Left renal cortex interstitium (tissue), 4 donors: Measurements from ENCODE around the gene NCOR1. TPM values are rescaled to one million over a fixed set of nuclear protein-coding genes. Genes with fewer than 3 reads are reported as not detected.
A peak's percentile ranks its signal among the peaks of the same experiment; 100 is the strongest.
"Not testable (repeated sequence)": the region's sequence is repeated elsewhere in the genome, so short reads cannot be mapped to it uniquely, and the experiment has no call there.

Experiments used
- DNase-seq, 4 donors: peaks; one replicate each; pipeline ENCODE4 v3.0.0-alpha.2; 2013; ENCODE audit warnings: low read depth in 4 of 4, low spot score in 2 of 4, missing footprints in 1 of 4
- polyA plus RNA-seq, 4 donors: library from polyadenylated mRNA; unstranded; fragments of 120-200 nt; gene quantifications; one replicate each; pipeline ENCODE4 v1.2.1, GENCODE V29; 2013; ENCODE audit not compliant: insufficient read length in 4 of 4

Gene NCOR1
- polyA plus RNA-seq, 4 donors = 90.0 to 115 (median 103) TPM

DNA sequence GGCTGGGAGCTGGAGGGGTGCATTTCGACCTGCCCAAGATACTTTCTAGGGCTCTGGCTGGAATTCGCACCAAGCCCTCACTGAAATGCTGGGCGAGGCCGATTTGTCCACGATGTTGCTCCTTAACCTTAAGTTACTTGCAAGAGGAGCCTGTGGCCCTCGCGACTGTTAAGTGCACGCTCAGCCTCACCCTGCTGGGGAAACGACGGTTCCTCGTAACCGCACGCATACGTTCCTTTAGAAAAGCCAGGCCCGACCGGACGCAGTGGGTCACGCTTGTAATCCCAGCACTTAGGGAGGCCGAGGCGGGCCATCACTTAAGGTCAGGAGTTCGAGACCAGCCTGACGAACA lies 607 bp upstream of the NCOR1 start:
- DNase-seq = peak in 3 of 4 donors; percentile 38 to 56 (median 42)

DNA sequence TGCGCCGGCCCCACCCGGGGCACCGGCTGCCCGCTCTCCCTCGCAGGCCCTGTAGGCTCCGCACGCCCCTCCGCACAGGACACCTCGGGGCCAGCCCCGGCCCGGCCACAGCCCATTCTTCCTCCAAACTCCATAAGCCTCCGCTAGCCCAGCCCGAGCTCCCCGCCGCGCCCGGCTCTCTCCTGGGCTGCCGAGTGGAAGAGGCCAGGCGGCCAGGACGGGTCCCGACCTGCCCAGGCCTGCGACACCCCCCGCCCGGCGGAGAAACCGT lies 397 bp downstream of the NCOR1 start:
- peak in 1 of 4 donors; percentile 25 for DNase-seq

DNA sequence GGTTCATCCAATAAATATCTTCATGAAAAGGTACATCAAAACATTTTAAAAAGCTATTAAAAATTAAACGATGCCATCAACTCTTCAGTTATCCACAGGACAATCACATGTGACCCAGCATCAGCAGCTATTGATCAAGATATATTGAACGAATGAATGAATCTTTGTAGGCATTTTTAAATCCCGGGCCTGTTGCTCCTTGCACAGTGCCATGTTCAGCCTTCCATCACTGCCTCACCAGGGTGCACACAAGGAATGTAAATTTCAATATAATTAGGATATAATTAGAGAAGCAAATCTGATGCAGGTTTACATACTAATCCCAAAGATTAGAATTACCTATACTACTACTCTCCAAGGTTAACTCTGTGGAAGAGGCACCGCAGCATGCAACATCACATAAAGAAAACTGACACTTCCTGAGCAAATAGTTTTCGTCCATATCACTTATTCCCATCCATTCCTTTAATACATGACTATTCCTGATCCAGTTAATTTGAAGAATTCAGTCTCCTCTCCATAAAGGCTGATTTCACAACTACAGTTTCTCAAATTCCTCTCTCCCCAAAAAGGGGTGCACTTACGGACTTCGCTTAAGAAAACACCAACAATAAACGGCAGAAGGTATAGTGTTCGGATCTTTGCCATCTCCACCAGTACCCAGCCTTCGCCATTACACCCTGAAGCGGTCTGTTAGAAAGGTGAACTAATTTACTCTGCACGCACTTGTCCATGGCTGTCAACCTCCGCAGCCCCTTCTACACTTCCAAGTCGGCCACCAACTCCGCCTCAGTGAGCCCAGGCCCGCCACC lies 938 bp downstream of the NCOR1 start:
- no peak for DNase-seq

DNA sequence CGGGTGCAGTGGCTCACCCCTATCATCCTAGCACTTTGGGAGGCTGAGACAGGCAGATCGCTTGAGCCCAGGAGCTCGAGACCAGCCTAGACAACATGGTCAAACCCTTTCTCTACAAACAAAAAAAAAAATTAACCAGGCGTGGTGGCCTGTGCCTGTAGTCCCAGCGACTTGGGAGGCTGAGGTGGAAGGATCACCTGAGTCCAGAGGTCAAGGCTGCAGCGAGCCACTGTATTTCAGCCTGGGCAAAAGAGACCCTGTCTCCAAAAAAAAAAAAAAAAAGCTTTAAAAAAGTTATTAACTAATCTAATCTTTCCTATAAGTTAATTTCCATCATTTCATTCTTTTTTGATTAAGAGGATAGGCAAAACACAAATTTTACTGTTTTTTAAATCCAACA lies 2.5 kb downstream of the NCOR1 start:
- DNase-seq = no peak

DNA sequence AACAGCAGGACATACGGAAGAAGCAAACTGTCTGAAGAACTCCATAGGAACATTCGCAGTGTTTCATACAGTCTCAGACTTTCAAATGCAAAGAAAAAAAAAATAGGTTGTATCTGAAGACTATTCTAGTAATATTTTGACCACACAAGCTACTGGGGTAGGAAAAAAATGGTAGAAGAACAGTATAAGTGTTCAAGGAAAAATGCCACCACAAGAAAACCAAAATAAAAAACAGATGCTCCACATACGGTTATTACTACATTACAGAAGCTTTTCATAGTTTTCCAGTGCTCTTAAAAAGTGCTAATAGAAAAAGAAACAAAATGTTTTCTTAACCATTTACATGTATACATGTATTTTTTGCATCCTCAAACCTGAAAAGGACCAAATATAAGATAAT lies 3.7 kb downstream of the NCOR1 start:
- no peak for DNase-seq

DNA sequence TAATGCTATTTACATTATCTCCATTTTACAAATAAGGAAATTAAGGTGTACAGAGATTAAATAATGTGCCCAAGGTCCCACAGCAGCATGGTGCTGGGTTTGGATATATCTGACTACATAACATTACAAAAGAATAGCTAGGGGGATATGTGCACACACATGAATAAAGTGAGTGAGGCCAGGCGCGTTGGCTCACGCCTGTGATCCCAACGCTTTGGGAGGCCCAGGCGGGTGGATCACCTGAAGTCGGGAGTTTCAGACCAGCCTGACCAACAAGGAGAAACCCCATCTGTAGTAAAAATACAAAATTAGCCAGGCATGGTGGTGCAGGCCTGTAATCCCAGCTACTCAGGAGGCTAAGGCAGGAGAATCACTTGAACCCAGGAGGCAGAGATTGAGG lies 10.6 kb downstream of the NCOR1 start:
- not testable (repeated sequence) for DNase-seq

DNA sequence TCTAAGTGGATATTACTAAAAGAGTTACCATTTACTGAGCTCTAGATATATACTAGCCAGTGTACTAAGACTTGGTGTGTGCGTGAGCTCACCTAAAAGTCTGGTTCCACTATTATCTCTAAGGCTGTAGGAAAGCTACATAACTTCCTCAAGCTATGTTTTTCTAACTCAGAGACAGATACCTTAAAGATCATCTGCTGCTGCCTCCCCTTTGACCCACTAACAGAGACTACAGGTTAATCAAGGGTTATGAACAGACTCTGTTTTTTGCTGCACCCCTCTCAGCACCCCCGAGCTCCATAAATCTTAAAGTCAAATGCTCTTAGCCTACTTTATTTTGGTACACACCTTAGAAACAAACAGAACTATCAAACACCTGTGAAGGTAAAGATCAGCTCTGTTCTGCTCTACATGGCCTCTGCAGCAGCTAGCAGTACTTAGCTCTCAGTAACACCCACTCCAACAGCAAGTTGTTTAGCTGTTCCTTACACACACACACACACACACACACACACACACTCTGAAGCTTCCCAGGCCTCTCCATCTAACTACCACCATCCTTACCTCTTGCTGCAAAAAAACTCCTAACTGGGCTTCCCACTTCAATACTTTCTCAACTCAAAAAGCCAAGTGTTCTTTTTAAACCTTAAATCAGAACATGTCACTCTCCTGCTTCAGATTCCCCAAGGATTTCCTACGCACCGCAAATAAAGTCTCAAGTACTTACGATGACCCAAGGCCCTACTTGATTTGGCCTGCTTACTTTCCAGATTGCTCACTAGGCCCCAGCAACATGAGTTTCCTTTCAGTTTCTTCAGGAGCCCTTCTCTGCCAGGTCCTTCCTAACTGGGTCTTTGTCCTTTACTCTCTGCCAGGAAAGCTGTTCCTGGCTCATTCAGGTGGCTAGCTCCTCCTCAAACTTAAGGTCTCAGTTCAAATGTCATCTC lies 12.5 kb downstream of the NCOR1 start:
- DNase-seq = not testable (repeated sequence)

DNA sequence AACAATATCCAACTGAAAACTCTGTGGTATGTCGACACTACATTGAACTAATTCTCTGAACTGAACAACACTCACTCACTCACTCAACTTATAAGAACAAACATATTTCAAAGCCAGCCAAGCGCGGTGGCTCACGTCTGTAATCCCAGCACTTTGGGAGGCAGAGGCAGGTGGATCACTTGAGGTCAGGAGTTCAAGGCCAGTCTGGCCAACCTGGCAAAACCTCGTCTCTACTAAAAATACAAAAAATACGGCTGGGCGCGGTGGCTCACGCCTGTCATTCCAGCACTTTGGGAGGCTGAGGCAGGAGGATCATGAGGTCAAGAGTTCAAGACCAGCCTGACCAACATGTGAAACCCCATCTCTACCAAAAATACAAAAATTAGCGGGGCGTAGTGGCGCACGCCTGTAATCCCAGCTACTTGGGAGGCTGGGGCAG lies 13.6 kb downstream of the NCOR1 start:
- not testable (repeated sequence) for DNase-seq

DNA sequence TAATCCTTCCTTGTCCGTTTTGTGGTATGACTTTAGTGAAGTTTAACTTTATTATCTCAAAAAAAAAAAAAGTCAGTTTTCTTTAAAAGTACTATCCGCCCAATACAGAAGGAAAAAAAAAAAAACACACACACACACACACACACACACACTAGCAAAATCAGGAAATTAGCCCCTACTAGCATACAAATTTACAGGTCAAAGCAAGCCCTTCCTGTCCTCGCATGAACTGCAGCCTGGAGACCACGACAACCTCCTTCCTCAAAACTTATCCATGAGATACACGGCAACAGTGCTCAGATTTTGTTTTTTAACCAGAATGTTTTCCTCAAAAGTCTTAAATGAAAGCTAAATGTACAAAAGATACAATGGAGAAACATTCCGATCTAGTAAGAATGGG lies 16.2 kb downstream of the NCOR1 start:
- no peak for DNase-seq

DNA sequence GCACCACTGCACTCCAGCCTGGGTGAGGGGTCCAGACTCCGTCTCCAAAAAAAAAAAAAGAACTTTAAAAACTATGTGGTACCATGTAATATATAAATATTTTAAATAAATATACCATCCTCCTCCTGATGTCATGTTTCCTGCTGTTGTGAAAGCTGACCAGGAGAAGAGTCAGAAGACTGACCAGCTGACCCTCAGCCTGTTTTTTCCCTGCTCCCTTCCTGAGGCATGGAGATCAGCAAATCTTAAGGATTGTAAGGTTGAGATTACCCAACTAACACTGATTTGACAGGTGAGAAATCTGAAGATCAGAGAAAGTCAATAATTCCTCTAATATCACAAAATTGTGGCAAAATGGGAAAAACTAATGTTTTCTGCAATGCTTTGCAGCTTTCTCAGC lies 18.1 kb downstream of the NCOR1 start:
- DNase-seq = no peak

DNA sequence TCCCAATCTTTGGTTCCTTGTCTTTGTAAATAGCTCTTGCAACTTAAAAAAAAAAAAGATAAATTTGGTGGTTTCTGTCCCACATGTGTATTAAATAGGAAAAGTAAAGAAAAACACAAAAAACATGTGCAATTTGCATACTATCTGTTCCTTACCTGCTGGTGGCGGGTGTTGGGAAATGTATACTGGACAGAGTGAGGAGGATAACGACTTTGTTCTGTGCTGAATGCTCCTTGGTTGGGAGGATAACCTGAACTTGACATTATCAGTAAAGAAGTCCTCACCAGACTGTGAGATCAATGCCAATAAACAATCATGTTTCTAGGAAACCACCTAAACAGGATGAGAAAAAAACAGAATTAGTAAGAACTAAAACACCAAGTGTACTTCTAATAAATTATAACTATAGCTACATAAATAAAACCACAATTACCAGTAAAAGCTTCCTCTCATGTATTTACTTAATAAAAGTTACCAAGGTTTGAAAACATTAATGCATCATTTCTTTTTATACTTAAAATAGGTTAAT lies 21.0 kb downstream of the NCOR1 start:
- DNase-seq = not testable (repeated sequence)

DNA sequence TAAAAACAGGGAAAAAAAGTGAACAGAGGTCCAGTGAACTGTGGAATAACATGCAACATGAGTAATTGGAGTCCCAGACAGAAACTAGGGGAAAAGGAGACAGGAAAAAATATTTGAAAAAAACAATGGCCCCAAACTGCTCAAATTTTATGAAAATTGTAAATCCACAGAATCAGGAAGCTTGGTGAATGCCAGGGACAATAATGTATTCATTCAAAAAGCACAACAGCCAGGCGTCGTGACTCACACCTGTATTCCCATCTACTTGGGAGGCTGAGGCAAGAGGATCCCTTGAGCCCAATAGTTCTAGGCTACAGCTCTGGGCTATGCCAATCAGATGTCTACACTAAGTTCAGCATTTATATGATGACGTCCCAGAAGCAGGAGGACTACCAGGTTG lies 23.7 kb downstream of the NCOR1 start:
- DNase-seq = no peak

DNA sequence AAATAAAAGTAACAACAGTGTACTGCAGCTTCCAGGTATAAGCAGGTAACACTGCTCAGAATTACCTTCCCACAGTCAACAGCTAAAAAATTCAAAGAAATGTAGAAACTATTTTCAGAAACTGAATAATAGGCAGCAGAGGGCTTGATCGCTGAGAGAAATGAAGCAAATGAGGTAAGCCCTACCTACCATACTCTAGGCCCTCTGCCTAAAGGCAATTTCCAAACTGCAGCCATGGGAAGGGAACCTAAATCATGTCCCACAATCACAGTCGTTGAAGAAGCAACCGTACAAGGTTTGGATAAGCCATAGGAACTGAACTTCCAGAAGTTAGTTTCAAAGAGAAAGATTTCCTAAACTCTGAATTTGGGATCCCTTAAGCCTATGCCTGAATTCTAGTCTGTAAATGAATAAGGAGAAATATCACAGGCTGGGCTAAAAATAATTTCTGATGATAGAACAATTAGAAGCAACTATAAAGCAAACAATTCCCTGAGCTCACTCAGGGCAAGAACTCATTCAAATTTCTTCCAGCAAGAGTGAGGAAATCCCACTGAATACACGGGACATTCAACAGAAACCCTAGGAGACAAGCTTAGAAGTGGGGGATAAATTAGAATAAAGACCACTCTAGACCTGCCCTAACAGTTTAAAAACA lies 24.5 kb downstream of the NCOR1 start:
- no peak for DNase-seq

DNA sequence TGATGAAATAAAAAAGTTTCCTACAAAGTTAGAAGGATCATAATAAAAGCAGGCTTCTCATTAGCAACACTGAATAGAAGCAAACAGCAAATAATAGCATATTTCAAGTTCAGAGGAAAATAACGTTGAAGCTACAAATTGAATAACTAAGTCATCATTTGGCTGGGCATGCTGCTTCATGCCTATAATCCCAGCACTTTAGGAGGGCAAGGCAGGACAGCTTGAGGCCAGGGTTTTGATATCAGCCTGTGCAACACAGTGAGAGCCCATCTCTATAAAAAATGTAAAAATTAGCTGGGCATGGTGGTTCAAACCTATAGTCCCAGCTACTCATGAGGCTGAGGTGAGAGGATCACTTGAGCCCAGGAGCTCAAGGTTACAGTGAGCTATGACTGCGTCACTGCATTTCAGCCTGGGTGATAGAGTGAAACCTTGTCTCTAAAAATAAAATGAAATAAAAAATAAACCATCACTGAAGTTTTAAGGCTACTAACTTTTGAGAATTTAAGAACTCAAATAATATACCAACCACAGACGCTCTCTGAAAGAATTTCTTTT lies 25.5 kb downstream of the NCOR1 start:
- no peak for DNase-seq

DNA sequence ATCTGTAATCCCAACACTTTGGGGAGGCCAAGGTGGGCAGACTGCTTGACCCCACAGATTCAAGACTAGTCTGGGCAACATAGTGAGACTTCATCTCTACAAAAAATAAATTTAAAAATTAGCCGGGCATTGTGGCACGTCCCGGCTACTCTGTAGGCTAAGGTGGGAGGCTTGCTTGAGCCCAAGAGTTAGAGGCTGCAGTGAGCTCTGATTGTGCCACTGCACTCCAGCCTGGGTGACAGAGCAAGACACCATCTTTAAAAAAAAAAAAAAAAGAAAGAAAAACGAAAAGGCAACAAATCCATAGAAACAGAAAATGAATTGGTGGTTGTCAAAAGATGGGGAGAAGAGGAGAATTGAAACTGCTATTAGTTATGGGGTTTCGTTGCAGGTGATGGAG lies 27.7 kb downstream of the NCOR1 start:
- DNase-seq = no peak

DNA sequence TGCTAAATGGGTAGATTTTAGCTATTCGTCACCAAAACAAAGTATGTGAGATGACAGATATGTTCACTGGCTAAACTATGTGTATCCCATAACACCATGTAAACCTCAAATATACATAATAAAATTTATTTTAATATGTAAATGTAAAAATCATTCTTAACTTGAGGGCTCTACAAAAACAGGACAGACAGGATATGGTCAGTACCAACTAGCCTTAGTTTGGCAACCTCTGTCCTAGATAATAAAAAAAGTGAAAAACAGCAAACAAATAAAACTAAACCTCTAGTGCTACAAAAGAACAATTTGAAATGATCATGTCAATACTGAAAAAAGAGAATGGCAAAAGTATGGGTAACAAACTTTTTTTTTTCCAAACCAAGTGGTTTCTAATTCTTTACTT lies 33.8 kb downstream of the NCOR1 start:
- DNase-seq = no peak

DNA sequence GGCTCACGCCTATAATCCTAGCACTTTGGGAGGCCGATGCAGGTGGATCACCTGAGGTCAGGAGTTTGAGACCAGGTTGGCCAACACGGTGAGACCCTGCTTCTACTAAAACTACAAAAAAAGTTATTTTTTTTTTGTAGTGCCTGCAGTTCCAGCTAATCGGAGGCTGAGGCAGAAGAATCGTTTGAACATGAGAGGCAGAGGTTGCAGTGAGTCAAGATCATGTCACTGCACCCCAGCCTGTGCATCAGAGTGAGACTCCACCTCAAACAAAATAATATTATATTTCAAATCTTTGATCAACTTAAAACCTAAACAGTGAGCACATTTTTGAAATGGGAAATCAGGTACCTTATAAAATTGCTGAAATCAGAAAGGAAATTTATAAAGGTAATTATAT lies 36.5 kb downstream of the NCOR1 start:
- DNase-seq = no peak

DNA sequence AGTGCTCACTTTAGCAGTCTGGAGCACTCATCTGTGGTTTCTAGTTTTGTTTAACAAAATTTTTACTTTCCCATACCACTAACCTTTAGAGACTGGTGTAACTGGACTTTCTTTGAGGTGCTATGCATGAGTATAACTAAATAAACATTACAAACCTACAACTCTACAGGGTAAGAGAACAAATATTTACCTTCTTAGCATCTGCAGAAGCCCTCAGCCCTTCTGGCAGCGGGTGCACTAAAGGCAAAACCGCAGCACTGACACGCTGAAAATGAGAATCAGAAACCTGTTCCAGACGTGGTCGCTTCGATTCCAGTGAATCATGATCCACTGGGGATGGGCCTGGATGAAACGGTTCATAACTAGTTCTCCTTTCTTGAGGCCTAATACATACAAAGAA lies 43.7 kb downstream of the NCOR1 start:
- no peak for DNase-seq

DNA sequence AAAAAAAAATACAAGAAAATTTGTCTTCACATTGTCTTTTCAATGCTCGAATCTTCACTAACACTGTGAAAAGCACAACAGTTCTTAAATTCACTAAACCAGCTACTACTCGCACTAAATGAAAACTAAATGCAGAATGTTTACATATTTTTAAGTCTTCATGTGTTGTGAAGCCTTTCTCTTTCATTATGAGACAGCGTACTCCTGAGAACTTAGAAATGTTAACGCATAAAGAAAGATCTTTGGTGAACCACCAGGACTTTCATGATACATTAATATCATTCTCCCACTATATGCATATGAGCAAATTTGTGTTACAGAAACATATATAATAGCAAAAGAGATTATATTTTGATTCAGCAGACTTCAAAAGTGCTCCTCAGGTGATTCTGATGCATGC lies 48.6 kb downstream of the NCOR1 start:
- not testable (repeated sequence) for DNase-seq

DNA sequence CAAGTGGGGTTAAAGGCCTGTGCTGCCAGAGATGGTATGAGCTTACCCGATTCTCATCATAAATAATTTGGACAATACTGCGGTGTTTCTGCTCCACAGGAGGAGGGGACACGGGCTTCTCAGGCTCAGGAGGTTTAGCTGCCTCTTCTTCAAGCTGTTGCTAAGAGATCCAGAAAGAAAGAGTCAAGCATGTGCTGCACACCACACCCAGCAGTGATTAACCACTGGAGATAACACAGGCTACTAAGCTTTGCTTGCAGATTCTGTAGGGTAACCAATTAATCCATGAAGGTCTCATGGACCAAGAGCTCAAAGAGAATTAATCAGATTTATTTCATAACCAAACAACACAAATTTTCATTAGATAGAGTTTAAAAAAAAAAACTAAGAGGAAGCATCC lies 56.6 kb downstream of the NCOR1 start:
- DNase-seq = no peak

DNA sequence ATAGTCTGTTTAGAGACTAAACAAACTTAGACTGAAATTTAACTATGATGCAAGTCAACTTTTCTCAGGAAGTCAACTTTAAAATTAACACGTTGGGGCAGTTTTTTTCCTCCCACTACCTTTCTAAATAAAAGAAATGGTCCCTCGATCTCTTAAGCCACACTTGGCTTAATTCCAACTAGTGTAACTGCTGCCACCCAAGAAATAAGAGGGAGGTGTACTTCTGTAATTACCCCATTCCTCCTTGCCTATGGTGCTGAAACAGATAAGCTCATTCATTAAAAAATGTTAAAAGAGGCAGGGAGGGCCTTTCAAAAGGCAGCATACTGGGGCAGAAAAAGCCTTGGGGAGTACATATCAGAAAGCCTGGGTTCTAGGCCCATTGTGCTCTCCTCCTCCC lies 59.8 kb downstream of the NCOR1 start:
- no peak for DNase-seq
